ENCODE measurements around the gene HOXC13. TPM values are rescaled to one million over a fixed set of nuclear protein-coding genes. Genes with fewer than 3 reads are reported as not detected.

Gene HOXC13
- total RNA-seq, 1 donor: not detected

DNA sequence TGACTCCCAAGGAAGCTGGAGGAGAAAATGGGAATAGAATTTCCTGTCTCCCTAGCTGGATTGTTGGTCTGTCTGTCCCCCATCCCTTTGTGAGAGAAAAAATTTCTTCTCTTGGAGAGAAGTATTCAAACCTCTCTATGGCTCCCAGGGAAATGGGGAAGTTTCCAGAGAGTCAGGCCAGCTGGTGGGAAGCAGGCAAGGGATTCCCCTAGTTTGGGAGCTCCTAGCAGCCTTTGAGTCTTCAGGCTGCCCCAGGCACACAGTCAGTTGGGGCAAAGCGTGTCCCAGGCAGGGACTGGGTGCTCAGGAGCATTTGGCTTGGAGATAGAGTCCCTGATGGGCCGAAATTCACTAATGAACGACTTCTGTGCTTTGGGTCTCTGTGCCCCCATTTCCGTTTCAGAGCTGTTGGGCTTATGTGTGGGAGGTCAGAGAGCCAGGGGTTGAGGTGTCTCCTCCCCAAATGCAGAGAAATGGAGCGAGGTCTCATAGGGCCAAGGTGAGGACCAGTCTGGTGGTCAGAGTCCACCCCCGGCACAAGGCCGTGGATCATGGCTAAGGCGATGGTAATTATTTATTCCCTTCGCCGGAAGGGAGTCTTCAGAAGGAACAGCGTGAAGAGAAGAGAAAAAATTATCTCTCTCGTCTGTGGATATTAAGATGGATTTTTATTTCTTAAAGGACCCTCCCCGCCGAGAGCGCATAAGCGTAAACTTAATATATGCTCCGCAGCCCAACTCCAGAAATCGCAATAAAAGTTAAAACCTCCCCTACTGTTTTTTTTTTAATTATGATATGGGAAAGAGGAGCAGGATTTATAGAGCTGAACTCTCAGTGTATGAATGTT, 54.8 kb downstream of the HOXC13 start:
- DNase-seq (ENCODE audit: low read depth in 2 of 3, low spot score in 2 of 3): no peak

DNA sequence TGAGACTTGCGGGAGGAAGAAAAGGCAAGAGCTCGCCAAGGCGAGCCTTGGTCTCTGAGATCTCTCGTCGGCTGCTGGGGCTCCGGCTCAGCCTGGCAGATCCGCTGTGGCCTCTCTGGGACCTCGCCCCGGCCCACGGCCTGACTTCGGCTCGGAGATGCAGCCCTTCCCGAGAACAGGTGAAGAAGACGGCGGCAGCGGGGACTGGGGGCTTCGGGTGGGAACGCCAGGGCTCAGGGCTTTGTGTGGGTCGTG, 55.3 kb downstream of the HOXC13 start:
- no peak for DNase-seq (ENCODE audit: low read depth in 2 of 3, low spot score in 2 of 3)

DNA sequence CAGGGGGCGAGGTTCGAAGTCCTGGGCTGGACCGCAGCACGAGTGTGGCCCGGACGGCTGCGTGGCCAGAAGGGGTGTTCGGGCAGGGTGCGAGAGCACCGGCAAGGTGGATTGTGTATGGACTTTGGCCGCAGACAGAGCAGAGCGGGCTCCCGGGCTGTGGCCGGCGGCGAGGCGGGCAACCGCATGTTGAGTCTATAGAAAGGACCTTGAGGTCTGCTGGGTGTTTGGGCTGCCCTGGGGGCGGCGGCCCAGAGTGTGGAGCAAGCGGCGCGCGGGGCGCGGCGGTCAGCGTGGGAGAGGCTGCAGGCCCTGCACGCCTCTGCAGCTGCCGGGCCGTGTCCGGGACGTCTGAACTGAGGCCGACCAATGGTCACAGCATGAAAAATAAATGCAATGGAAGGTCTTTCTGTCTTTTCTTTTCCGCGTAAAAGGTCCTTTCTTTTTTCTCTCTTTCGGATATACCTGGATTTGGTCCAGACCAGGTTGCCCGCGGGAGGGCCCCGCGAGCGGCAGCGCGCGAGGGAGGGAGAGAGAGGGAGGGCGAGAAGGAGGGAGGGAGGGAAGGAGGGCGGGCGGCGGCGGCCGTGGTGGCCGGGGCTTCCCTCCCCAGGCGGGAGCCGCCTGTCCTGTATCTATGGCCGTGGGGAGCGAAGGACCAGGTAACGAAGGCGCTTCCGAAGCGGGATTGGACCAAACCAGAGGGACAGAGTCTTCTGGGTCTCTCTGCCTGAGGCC, 55.8 kb downstream of the HOXC13 start:
- no peak for DNase-seq (ENCODE audit: low read depth in 2 of 3, low spot score in 2 of 3)

DNA sequence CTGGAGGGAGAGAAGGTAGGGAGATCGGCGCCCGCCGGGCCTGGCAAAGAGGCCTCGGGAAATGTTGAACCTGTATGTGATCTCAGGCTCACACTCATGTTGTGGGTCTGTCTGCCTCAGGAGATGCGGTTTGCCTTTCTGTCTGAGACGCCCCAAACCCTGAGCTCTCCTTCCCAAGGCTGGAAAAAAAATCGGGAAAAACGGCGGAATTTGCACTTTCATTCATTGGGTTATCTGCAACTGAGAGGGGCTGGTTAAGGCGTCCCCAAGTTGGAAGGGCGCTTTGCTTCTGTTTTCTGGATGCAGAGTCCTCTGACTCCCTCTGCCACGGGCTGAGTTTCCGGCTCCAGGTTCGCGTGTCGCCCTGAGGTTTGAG, 56.4 kb downstream of the HOXC13 start:
- DNase-seq (ENCODE audit: low read depth in 2 of 3, low spot score in 2 of 3): no peak

DNA sequence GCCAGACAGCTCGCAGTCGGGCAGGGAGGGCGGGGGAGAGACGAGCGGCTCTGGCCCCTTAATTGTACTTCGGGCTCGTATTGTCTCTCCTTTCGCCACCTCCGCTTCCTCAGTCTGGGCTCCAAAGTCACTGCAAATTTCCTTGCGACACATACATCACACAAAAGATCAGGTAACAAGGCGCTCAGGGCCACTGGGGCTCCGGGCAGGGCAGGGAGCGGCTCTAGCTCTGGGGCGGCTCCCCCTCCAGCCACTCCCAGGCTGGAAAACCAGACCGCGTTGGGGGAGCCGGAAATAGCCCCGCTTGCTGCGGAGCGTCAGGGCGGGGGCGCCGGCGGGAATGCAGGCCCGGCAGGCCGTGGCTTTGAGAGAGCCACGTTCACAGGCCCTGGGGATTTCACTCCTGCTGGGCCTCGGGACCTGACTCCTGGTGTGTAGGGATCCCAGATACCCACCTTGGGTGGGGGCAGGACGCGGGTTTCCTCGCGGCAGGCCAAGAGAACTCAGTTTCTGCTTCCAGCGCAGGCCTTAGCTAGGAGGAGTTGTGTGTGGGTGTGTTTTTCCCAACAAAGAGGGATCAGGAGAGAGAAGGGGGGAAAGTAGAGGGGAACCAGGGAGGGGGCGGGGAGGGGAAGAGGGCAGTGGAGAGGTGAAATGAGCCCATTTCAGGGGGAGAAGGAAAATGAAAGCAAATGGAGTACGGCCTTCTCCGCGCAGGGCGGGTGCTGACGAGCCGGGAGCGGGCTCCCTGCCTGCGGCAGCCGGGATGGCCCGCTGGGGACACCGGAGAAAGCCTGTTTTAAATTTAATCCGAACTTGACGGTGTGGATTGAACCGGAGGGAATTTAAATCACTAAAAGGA, 57.0 kb downstream of the HOXC13 start:
- DNase-seq (ENCODE audit: low read depth in 2 of 3, low spot score in 2 of 3): no peak

Small RNA genes lying within 50 kb of the gene (small RNA-seq; reads per million reads assigned to genes)
- gene AC012531.3 (not detected), gene AC012531.4 (not detected), gene MIR196A2 (not detected), gene RF01905 (not detected), gene RF01906 (not detected)

Other genes starting within 250 kb of the HOXC13 start
- gene CALCOCO1, start 211.4 kb upstream of the HOXC13 start, total RNA-seq: 155 TPM
- gene CISTR, start 186.9 kb upstream of the HOXC13 start, total RNA-seq: not detected
- gene HOXC12, start 16.1 kb downstream of the HOXC13 start, total RNA-seq: not detected
- under 0.01 TPM for gene HOXC11, start 34.3 kb downstream of the HOXC13 start, total RNA-seq
- gene HOTAIR, start 36.1 kb downstream of the HOXC13 start, total RNA-seq: not detected
- not detected for gene HOXC10, start 46.3 kb downstream of the HOXC13 start, total RNA-seq
- gene HOXC9, start 61.3 kb downstream of the HOXC13 start, total RNA-seq: not detected
- under 0.01 TPM for gene HOXC8, start 70.2 kb downstream of the HOXC13 start, total RNA-seq
- not detected for gene HOXC6, start 89.6 kb downstream of the HOXC13 start, total RNA-seq
- gene HOXC5, start 94.2 kb downstream of the HOXC13 start, total RNA-seq: not detected
- gene HOXC4, start 115.0 kb downstream of the HOXC13 start, total RNA-seq: under 0.01 TPM